OCI-LY3 (cell line): ENCODE results near the gene PHYKPL.

Experiments
- EZH2phosphoT487 ChIP-seq: fragments of 200-600 bp; shearing (Covaris generic); IDR thresholded peaks from 2 replicates; pipeline ENCODE4 v1.6.1; 2018; ENCODE audit warnings: antibody characterized with exemption, mixed run types, low read depth
- TF ChIP-seq, protein P1 (sequence below): fragments of 200-600, 300-600 bp; sonication (generic); IDR thresholded peaks from 2 replicates; pipeline ENCODE4 v1.5.1; 2014; ENCODE audit warnings: antibody characterized with exemption, low read length, low read depth

DNA sequence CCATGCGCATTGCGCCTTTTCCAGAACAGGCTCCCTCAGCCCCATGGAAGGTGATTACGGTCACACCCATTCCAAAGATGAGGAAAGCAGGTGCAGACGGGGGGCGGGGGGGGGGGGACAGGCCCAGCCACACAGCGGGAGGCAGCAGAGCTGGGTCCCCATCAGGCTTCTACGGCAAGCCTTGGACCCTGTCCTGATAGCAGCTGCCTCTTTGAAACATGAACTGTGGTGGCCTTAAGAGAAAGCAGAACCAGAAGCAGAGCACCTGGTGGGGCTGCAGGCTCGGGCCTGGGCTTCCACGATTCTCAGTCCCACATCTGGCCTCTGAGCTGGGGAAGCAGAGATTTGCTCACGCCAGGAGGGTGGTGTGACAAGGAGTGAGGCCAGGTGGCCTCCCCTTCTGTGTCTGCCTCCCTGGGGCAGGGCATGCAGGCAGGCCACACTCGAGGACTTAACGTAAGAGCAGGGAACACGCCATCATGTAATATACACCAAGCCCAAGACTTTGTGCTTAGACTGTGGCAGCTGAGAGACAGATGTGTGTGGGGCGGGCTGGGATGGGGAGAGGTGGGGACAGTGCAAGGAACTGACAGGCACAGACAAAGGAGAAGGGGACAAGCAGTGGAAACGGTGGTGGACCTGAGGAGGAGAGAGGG, 14.2 kb upstream of the PHYKPL start:
- TF ChIP-seq, protein P1, sequence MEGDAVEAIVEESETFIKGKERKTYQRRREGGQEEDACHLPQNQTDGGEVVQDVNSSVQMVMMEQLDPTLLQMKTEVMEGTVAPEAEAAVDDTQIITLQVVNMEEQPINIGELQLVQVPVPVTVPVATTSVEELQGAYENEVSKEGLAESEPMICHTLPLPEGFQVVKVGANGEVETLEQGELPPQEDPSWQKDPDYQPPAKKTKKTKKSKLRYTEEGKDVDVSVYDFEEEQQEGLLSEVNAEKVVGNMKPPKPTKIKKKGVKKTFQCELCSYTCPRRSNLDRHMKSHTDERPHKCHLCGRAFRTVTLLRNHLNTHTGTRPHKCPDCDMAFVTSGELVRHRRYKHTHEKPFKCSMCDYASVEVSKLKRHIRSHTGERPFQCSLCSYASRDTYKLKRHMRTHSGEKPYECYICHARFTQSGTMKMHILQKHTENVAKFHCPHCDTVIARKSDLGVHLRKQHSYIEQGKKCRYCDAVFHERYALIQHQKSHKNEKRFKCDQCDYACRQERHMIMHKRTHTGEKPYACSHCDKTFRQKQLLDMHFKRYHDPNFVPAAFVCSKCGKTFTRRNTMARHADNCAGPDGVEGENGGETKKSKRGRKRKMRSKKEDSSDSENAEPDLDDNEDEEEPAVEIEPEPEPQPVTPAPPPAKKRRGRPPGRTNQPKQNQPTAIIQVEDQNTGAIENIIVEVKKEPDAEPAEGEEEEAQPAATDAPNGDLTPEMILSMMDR = no peak
- no peak for TF ChIP-seq EZH2phosphoT487
